Uterus (tissue), 4 donors: Measurements from ENCODE around the gene MAP1LC3B2. TPM values are rescaled to one million over a fixed set of nuclear protein-coding genes. Genes with fewer than 3 reads are reported as not detected.

Experiments
- DNase-seq, 2 donors: peaks; one replicate each; pipeline ENCODE4 v3.0.0-alpha.2; 2019 to 2020
- H3K27ac ChIP-seq, 2 donors: fragments of 200-600 bp; sonication (generic); 1 replicate in 1 of 2; 2 replicates in 1 of 2; pipeline ENCODE4 v1.5.1; 2016 to 2018
- H3K27me3 ChIP-seq, 2 donors: fragments of 200-600 bp; sonication (generic); one replicate each; pipeline ENCODE4 v1.5.1; 2018 to 2019; ENCODE audit warnings: control low read depth in 1 of 2
- H3K36me3 ChIP-seq, 2 donors: fragments of 200-600 bp; sonication (generic); one replicate each; pipeline ENCODE4 v1.5.1; 2019; ENCODE audit warnings: control low read depth in 1 of 2
- H3K4me1 ChIP-seq, 2 donors: fragments of 200-600 bp; sonication (generic); one replicate each; pipeline ENCODE4 v1.5.1; 2018 to 2019; ENCODE audit warnings: control low read depth in 1 of 2
- H3K4me3 ChIP-seq, 2 donors: fragments of 200-600 bp; sonication (generic); 1 replicate in 1 of 2; 2 replicates in 1 of 2; pipeline ENCODE4 v1.5.1; 2018 to 2019; ENCODE audit warnings: mild to moderate bottlenecking in 1 of 2
- H3K9me3 ChIP-seq, 2 donors: fragments of 200-600 bp; sonication (generic); one replicate each; pipeline ENCODE4 v1.5.1; 2019; ENCODE audit warnings: control low read depth in 1 of 2
- POLR2A ChIP-seq, 2 donors: fragments of 450-650 bp; IDR thresholded peaks; one replicate each; pipeline ENCODE4 v1.6.1; 2016; ENCODE audit warnings: antibody characterized with exemption in 2 of 2, mild to moderate bottlenecking in 1 of 2, moderate library complexity in 1 of 2
- intact Hi-C: fragments of 100-400 bp; cut with DNase I; formaldehyde crosslinking; loops from one replicate; pipeline ENCODE4 v1.15.1; 2023; ENCODE audit warnings: low total_unique reads
- total RNA-seq, 4 donors: library from RNA; depleted of rRNA in 3 of 4; stranded (reverse); fragments of >200 nt in 3 of 4; gene quantifications; one replicate each; pipeline versions ENCODE4 v1.1.0 to v1.2.4, GENCODE V29; 2014 to 2023
- TF ChIP-seq, protein P1 (sequence below), 4 experiments: fragments of 200-600 bp in 2 of 4; fragments of 450-650 bp in 2 of 4; sonication (generic) in 2 of 4; IDR thresholded peaks; one replicate each; pipeline ENCODE4 v1.5.1; 2016 to 2019; ENCODE audit warnings: antibody characterized with exemption in 4 of 4, mild to moderate bottlenecking in 2 of 4, moderate library complexity in 1 of 4
- donor health status: DM: yes; HTN: yes; CAD: no.

Gene MAP1LC3B2
- total RNA-seq, 4 donors from 2014 or later = 1.8 to 3.6 TPM; not detected in 2

DNA sequence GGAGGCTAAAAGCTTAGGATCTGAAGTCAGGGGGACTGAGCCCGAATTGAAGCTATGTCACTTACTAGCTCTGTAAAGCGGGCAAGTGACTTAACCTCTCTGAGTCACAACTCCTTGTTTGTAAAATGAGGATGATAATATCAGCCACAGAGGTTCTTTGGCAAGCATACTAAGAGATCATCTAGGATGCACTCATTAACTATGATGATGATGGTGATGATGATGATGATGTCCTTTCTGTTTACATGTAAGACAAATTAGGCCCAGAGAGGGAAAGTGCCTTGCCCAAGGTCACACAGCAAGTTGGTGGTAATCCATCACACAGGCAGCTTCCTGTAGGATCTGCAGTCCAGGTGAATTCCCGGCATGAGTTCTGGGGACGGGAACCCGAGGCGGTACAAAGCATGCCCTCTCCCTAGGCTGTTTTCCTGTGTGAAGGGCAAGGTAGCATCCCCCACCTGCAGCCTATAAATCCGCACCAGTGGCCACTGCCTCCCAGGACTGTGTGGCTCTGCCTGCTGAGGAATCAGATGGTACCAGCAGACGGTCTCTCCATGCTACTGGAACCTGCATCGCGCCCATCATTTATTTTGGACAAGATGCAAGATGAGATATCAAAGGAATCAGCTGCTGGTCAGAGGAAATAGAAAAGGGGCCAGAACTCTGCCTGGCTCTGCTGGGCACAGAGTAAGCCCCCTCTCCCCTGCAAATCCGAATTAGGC lies 55.2 kb downstream of the MAP1LC3B2 start:
- intact Hi-C loops = no loop called here
- no peak for TF ChIP-seq POLR2A (IDR thresholded peaks at IDR 0.05)
- TF ChIP-seq, protein P1, sequence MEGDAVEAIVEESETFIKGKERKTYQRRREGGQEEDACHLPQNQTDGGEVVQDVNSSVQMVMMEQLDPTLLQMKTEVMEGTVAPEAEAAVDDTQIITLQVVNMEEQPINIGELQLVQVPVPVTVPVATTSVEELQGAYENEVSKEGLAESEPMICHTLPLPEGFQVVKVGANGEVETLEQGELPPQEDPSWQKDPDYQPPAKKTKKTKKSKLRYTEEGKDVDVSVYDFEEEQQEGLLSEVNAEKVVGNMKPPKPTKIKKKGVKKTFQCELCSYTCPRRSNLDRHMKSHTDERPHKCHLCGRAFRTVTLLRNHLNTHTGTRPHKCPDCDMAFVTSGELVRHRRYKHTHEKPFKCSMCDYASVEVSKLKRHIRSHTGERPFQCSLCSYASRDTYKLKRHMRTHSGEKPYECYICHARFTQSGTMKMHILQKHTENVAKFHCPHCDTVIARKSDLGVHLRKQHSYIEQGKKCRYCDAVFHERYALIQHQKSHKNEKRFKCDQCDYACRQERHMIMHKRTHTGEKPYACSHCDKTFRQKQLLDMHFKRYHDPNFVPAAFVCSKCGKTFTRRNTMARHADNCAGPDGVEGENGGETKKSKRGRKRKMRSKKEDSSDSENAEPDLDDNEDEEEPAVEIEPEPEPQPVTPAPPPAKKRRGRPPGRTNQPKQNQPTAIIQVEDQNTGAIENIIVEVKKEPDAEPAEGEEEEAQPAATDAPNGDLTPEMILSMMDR (IDR thresholded peaks at IDR 0.05) = no peak
- DNase-seq = no peak
- Histone ChIP-seq H3K4me3 (no peak overlapping the region), H3K4me1 (peaks cover 0 to 5% of the 10 kb centered on the region in 2 donors), H3K36me3 (no peaks in the 10 kb centered on the region), H3K27ac (no peak overlapping the region), H3K27me3 (no peaks in the 10 kb centered on the region), H3K9me3 (no peaks in the 10 kb centered on the region)

DNA sequence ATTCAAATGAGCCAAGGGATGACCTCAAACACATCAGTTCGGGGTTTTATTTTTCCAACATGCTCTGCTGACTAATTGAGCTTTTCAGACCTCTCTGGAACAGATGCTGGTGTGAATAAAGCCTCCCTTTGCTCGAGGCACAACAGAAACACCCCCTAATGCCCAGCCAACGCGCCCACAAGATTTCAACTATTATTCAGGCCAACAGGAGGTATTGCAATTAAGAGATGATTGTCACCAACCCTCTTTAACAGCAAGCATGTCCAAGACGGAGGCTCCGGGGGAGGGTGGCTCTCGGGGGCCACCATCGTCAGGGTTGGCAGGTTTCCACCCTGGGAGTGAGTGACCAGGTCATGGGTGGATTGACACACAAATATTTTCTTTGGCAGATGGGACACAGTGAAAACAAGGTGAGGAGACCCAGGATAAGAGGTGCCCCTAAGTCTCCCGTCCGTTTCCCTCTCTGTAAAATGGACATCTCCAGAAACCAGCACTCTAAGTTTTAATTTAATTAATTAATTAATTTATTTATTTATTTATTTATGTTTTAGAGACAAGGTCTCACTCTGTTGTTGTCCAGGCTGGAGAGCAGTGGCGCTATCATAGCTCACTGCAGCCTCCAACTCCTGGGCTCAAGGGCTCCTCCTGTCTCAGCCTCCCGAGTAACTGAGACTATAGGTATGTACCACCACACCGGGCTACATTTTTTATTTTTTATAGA lies 56.1 kb downstream of the MAP1LC3B2 start:
- H3K27ac ChIP-seq = no peak overlapping the region
- TF ChIP-seq POLR2A (IDR thresholded peaks at IDR 0.05) = no peak
- TF ChIP-seq, protein P1 (IDR thresholded peaks at IDR 0.05) = no peak

DNA sequence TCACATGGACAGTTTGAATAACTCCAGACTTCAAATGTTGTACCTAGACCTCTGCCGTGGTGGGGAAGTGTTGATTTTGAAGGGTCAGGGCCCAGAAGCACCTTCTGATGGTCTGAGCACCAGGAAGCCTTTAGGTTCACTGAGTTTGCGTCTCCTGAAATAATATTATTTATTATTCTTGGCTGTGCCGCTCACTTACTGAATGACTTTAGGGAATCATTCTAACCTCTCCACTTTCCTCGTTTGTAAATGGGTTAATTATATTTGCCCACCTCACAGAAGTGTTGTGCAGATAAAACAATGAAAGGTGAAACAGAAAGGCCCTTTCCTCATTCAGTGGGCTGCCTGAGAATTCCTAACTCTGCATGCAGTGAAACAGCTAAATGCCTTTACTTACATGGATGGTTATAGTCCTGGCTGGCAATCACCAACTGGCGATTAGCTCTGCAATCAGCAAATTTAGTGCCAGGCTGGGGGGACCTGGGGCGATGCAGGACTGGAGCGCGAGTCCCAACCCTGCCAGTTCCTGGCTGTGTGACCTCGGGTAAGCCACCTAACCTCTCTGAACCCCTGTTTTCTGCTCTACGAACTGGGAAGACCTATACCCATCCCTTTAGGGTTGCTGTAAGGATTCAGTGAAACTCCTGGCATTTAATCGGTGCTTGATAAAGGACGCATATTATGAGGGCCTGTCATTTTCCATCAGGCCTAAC lies 57.5 kb downstream of the MAP1LC3B2 start:
- intact Hi-C loops = no loop called here
- H3K27ac ChIP-seq = no peak overlapping the region
- H3K27me3 ChIP-seq = no peaks in the 10 kb centered on the region
- no peaks in the 10 kb centered on the region for H3K36me3 ChIP-seq
- H3K4me3 ChIP-seq = no peak overlapping the region
- no peaks in the 10 kb centered on the region for H3K9me3 ChIP-seq
- no peak for TF ChIP-seq POLR2A (IDR thresholded peaks at IDR 0.05)
- TF ChIP-seq, protein P1 (IDR thresholded peaks at IDR 0.05) = no peak
- no peaks in the 10 kb centered on the region for H3K4me1 ChIP-seq
- DNase-seq = no peak

More for the DNA sequence above, 56.1 kb downstream of the MAP1LC3B2 start:
- no peaks in the 10 kb centered on the region for H3K9me3 ChIP-seq
- no peak overlapping the region for H3K4me3 ChIP-seq
- H3K27me3 ChIP-seq = no peaks in the 10 kb centered on the region
- no peak for DNase-seq
- no peaks in the 10 kb centered on the region for H3K4me1 ChIP-seq
- intact Hi-C loops = no loop called here
- H3K36me3 ChIP-seq = no peaks in the 10 kb centered on the region

DNA sequence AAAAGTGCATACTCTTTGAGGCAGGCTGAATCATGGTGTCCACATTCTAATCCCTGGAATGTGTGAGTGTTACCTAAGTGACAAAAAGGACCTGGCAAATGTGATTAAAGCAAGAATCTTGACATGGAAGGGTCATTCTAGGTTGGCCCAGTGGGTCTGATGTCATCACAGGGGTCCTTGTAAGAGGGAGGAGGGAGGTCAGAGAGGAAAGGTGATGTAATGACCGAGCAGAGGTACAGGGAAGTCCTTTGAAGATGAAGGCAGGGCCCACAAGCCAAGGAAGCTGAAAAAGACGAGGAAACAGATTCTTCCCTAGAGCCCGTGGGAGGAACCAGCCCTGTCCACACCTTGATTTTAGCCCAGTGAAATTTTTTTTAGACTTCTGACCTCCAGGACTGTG lies 60.1 kb downstream of the MAP1LC3B2 start:
- intact Hi-C loops = no loop called here
- Histone ChIP-seq H3K27me3 (no peaks in the 10 kb centered on the region), H3K36me3 (no peaks in the 10 kb centered on the region), H3K9me3 (no peaks in the 10 kb centered on the region), H3K4me1 (no peaks in the 10 kb centered on the region), H3K4me3 (no peak overlapping the region), H3K27ac (no peak overlapping the region)
- DNase-seq = no peak
- no peak for TF ChIP-seq POLR2A (IDR thresholded peaks at IDR 0.05)
- TF ChIP-seq, protein P1 (IDR thresholded peaks at IDR 0.05) = no peak

DNA sequence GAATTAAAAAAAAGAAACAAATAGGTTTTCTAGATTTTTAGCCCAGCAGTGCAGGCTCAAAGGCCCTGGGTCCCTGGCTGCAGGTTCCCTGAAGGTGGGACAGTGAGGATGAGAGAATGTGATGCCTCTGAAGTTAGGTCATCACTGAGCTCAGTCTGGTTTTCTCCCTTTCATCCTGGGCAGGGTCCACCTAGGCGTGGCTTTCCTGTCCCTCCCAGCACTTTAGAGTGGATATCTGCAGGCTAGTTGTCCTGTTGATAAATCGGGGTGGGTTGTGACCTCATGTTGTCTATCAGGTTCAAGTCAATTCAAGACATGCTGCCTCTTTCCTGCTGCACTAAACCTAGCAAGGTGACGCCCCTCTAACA lies 60.9 kb downstream of the MAP1LC3B2 start:
- Histone ChIP-seq H3K4me3 (no peak overlapping the region), H3K4me1 (no peaks in the 10 kb centered on the region), H3K9me3 (no peaks in the 10 kb centered on the region), H3K36me3 (no peaks in the 10 kb centered on the region), H3K27ac (no peak overlapping the region), H3K27me3 (no peaks in the 10 kb centered on the region)
- DNase-seq = no peak
- intact Hi-C loops = no loop called here
- TF ChIP-seq, protein P1 (IDR thresholded peaks at IDR 0.05) = no peak
- TF ChIP-seq POLR2A (IDR thresholded peaks at IDR 0.05) = no peak
